T-helper 1 cell (primary cell): ENCODE data around the gene B2M.
"Not testable (repeated sequence)": the region's sequence is repeated elsewhere in the genome, so short reads cannot be mapped to it uniquely, and the experiment has no call there.

ENCODE experiments used
- DNase-seq, 5 donors: peaks; one replicate each; pipeline ENCODE4 v3.0.0-alpha.2; 2012 to 2020

B2M gene

DNA sequence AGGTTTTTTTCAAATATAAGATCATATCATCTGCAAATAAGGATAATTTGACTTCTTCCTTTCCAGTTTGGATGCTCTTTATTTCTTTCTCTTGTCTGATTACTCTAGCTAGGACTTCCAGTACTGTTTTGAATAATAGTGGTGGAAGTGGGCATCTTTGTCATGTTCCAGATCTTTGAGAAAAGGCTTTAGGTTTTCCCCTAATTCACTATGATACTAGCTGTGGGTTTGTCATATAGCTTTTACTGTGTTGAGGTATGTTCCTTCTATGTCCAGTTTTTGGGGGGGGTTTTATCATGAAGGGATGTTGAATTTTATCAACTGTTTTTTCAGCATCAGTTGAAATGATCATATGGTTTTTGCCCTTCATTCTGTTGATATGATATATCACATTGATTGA lies 10.6 kb upstream of the B2M start:
- not testable (repeated sequence) for DNase-seq

DNA sequence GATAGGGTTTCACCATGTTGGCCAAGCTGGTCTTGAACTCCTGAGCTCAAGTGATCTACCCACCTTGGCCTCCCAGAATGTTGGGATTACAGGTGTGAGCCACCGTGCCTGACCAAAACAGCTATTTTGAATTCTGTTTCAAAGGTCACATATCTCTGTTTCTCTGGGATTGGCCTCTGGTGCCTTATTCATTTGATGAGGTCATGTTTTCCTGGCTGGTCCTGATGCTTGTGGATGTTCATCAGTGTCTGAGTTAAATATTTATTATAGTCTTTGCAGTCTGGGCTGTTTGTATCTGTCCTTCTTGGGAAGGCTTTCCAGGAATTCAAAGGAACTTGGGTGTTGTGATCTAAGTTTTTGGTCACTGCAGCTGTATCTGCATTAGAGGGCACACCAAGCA lies 5.3 kb upstream of the B2M start:
- no peak for DNase-seq

DNA sequence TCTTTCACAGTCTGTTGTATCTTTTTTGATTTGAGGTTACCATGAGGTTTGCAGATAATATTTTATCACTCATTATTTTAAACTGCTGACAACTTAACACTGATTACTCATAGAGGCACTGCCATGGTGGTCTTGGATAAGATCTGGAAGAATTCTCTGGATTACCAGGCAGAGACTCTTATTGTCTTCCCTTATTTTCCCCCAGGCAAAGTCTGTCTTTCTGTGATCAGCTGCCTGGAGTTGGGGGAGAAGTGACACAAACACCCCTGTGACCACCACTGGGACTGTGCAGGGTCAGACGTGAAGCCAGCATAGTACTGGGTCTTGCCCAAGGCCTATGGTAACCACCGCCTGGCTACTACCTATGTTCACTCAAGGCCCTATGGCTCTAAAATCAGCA lies 4.9 kb upstream of the B2M start:
- no peak for DNase-seq

DNA sequence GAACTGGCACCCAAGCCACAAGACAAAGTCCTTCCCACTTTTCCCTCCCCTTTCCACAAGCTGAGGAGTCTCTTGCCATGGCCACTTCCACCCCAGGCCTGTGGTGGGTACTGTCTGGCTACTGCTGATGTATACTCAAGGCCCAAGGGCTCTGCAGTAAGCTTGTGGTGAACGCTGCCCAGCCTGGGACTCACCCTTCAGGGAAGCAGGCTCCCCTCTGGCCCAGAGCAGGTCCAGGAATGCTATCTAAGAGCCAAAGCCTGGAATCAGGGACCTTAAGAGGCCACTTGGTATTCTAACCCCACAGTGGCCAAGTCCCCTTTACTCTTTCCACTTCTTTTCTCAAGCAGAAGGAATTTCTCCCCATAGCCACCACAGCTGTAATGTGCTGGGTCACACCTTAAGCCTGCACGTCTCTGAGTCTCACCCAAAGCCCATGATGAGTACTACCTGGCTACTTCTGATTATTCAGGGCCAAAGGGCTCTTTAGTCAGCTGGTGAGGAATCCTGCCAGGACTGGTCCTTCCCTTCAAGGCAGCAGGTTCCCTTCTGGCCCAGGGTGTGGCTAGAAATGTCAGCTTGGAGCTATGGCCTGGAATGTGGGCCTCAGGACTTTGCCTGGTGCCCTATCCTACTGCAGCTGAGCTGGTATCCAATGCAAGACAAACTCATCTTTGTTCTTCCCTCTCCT lies 4.2 kb upstream of the B2M start:
- no peak for DNase-seq

DNA sequence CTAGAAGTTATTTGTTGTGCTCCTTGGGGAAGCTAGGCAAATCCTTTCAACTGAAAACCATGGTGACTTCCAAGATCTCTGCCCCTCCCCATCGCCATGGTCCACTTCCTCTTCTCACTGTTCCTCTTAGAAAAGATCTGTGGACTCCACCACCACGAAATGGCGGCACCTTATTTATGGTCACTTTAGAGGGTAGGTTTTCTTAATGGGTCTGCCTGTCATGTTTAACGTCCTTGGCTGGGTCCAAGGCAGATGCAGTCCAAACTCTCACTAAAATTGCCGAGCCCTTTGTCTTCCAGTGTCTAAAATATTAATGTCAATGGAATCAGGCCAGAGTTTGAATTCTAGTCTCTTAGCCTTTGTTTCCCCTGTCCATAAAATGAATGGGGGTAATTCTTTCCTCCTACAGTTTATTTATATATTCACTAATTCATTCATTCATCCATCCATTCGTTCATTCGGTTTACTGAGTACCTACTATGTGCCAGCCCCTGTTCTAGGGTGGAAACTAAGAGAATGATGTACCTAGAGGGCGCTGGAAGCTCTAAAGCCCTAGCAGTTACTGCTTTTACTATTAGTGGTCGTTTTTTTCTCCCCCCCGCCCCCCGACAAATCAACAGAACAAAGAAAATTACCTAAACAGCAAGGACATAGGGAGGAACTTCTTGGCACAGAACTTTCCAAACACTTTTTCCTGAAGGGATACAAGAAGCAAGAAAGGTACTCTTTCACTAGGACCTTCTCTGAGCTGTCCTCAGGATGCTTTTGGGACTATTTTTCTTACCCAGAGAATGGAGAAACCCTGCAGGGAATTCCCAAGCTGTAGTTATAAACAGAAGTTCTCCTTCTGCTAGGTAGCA lies 851 bp upstream of the B2M start:
- peak in 1 of 5 donors; percentile 78 for DNase-seq

DNA sequence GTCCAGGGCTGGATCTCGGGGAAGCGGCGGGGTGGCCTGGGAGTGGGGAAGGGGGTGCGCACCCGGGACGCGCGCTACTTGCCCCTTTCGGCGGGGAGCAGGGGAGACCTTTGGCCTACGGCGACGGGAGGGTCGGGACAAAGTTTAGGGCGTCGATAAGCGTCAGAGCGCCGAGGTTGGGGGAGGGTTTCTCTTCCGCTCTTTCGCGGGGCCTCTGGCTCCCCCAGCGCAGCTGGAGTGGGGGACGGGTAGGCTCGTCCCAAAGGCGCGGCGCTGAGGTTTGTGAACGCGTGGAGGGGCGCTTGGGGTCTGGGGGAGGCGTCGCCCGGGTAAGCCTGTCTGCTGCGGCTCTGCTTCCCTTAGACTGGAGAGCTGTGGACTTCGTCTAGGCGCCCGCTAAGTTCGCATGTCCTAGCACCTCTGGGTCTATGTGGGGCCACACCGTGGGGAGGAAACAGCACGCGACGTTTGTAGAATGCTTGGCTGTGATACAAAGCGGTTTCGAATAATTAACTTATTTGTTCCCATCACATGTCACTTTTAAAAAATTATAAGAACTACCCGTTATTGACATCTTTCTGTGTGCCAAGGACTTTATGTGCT lies 527 bp downstream of the B2M start:
- peak; percentile 44 to 77 (median 54) for DNase-seq

DNA sequence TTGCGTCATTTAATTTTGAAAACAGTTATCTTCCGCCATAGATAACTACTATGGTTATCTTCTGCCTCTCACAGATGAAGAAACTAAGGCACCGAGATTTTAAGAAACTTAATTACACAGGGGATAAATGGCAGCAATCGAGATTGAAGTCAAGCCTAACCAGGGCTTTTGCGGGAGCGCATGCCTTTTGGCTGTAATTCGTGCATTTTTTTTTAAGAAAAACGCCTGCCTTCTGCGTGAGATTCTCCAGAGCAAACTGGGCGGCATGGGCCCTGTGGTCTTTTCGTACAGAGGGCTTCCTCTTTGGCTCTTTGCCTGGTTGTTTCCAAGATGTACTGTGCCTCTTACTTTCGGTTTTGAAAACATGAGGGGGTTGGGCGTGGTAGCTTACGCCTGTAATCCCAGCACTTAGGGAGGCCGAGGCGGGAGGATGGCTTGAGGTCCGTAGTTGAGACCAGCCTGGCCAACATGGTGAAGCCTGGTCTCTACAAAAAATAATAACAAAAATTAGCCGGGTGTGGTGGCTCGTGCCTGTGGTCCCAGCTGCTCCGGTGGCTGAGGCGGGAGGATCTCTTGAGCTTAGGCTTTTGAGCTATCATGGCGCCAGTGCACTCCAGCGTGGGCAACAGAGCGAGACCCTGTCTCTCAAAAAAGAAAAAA lies 1.2 kb downstream of the B2M start:
- DNase-seq: peak in 4 of 5 donors; percentile 50 to 79 (median 58)

DNA sequence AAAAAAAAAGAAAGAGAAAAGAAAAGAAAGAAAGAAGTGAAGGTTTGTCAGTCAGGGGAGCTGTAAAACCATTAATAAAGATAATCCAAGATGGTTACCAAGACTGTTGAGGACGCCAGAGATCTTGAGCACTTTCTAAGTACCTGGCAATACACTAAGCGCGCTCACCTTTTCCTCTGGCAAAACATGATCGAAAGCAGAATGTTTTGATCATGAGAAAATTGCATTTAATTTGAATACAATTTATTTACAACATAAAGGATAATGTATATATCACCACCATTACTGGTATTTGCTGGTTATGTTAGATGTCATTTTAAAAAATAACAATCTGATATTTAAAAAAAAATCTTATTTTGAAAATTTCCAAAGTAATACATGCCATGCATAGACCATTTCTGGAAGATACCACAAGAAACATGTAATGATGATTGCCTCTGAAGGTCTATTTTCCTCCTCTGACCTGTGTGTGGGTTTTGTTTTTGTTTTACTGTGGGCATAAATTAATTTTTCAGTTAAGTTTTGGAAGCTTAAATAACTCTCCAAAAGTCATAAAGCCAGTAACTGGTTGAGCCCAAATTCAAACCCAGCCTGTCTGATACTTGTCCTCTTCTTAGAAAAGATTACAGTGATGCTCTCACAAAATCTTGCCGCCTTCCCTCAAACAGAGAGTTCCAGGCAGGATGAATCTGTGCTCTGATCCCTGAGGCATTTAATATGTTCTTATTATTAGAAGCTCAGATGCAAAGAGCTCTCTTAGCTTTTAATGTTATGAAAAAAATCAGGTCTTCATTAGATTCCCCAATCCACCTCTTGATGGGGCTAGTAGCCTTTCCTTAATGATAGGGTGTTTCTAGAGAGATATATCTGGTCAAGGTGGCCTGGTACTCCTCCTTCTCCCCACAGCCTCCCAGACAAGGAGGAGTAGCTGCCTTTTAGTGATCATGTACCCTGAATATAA lies 2.0 kb downstream of the B2M start:
- DNase-seq: peak in 1 of 5 donors; percentile 49

DNA sequence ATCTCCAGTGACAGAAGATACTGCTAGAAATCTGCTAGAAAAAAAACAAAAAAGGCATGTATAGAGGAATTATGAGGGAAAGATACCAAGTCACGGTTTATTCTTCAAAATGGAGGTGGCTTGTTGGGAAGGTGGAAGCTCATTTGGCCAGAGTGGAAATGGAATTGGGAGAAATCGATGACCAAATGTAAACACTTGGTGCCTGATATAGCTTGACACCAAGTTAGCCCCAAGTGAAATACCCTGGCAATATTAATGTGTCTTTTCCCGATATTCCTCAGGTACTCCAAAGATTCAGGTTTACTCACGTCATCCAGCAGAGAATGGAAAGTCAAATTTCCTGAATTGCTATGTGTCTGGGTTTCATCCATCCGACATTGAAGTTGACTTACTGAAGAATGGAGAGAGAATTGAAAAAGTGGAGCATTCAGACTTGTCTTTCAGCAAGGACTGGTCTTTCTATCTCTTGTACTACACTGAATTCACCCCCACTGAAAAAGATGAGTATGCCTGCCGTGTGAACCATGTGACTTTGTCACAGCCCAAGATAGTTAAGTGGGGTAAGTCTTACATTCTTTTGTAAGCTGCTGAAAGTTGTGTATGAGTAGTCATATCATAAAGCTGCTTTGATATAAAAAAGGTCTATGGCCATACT lies 4.0 kb downstream of the B2M start:
- DNase-seq: no peak

DNA sequence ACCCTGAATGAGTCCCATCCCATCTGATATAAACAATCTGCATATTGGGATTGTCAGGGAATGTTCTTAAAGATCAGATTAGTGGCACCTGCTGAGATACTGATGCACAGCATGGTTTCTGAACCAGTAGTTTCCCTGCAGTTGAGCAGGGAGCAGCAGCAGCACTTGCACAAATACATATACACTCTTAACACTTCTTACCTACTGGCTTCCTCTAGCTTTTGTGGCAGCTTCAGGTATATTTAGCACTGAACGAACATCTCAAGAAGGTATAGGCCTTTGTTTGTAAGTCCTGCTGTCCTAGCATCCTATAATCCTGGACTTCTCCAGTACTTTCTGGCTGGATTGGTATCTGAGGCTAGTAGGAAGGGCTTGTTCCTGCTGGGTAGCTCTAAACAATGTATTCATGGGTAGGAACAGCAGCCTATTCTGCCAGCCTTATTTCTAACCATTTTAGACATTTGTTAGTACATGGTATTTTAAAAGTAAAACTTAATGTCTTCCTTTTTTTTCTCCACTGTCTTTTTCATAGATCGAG lies 4.5 kb downstream of the B2M start:
- no peak for DNase-seq

DNA sequence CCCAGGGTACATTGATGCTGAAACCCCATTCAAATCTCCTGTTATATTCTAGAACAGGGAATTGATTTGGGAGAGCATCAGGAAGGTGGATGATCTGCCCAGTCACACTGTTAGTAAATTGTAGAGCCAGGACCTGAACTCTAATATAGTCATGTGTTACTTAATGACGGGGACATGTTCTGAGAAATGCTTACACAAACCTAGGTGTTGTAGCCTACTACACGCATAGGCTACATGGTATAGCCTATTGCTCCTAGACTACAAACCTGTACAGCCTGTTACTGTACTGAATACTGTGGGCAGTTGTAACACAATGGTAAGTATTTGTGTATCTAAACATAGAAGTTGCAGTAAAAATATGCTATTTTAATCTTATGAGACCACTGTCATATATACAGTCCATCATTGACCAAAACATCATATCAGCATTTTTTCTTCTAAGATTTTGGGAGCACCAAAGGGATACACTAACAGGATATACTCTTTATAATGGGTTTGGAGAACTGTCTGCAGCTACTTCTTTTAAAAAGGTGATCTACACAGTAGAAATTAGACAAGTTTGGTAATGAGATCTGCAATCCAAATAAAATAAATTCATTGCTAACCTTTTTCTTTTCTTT lies 5.8 kb downstream of the B2M start:
- no peak for DNase-seq

DNA sequence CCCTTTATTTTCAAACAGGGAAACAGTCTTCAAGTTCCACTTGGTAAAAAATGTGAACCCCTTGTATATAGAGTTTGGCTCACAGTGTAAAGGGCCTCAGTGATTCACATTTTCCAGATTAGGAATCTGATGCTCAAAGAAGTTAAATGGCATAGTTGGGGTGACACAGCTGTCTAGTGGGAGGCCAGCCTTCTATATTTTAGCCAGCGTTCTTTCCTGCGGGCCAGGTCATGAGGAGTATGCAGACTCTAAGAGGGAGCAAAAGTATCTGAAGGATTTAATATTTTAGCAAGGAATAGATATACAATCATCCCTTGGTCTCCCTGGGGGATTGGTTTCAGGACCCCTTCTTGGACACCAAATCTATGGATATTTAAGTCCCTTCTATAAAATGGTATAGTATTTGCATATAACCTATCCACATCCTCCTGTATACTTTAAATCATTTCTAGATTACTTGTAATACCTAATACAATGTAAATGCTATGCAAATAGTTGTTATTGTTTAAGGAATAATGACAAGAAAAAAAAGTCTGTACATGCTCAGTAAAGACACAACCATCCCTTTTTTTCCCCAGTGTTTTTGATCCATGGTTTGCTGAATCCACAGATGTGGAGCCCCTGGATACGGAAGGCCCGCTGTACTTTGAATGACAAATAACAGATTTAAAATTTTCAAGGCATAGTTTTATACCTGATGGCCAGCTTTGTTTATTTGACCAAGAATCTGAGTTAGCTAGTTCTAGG lies 7.0 kb downstream of the B2M start:
- no peak for DNase-seq

DNA sequence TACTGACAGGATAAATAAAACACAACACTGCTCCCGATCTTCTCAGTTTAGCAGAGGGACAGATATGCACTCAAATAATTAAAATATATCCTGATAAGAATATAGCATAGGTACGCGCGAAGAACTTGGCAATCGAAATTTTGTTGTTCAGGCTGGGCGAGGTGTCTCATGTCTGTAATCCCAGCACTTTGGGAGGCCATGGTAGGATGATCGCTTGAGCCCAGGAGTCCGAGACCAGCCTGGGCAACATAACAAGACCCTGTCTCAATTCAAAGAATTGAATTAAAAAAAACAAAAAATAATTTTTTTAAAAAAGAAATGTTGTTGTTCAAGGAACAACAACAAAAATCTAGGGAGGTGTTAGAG lies 7.6 kb downstream of the B2M start:
- no peak for DNase-seq

DNA sequence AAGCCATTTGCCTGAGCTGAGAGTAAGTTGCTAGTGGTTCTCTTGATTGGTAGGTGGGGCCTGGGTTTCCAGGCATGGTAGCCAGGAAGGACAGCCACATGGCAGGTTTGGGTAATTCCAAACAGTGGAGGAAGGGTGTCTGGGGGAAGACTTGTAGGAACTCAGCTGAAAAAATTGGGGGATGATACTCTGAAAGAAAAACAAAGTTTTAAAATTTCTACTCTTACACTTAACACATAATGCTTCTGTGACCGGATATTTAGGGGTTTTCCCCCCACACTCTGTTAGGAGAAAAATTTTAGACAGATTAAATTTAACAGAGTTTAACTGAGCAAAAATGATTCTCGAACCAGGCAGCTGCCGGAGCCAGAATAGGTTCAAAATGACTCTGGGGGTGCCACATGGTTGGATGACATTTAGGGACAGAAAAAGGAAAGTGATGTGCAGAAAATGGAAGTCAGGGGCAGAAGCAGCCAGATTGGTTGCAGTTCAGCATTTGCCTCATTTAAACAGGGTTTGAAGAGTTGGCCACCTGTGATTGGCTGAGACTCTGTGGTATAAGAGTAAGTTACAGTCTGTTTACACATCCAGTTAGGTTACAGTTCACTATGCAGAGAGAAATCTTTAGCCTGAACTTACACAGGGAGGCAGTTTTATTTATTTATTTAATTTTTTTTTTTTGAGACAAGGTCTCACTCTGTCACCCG lies 8.1 kb downstream of the B2M start:
- peak in 4 of 5 donors; percentile 36 to 82 (median 48) for DNase-seq

DNA sequence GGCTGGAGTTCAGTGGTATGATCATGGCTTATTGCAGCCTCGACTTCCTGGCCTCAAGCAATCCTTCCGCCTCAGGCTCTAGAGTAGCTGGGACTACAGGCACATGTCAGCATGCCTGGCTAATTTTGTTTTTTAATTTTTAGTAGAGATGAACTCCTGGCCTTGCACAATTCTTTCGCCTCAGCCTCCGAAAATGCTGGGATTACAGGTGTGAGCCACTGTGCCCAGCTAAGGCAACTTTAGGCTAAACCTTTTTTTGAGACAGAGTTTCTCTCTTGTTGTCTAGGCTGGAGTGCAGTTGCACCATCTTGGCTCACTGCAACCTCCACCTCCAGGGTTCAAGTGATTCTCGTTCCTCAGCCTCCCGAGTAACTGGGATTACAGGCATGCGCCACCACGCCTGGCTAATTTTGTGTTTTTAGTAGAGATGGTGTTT lies 8.7 kb downstream of the B2M start:
- DNase-seq: not testable (repeated sequence)

DNA sequence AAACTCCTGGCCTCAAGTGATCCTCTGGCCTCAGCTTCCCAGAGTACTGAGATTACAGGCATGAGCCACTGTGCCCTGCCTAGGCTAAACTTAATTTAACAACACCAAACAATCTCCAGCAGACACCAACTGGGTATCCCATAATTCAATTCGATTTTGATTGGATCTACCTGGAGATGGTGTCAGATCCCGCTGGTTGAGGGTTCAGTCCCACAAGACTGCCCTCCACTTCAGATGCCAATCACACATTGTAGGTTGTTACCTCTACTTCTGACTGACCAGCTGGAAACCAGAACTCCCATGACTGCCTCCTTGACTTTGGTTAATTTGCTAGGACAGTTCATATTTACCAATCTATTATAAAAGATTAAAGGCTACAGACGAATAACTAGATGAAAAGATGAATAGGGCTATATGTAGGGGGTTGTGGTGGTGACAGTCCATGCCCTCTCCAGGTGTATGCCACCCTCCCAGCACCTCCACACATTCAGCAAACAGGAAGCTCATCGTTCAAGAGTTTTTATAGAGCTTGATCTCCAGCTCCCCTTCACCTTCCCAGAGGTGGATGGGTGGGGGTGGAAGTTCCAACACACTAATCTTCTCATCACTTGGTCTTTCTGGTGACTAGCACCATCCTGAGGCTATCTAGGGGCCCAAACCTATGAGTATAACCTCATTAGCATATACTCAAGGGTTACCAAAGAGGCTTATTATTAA lies 9.3 kb downstream of the B2M start:
- DNase-seq: no peak

DNA sequence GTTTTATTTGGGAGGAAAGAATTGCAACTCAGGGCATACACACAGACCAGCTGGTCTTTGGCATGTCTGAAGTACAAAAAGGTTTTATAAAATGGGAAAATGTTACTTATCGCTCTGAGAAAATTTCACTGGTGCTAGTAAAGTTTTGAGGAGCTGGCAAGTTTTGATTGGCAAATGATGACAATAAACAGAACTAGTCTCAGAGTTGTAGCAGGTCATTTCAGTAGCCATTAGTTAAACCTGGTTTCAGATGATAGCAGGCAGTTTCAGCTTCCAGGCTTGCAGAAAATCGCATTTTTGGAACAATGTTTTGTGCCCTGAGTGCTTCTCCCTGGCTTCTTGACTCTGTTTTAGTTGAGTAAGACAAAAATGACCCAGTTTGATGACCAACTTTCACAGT lies 10.7 kb downstream of the B2M start:
- DNase-seq: no peak

DNA sequence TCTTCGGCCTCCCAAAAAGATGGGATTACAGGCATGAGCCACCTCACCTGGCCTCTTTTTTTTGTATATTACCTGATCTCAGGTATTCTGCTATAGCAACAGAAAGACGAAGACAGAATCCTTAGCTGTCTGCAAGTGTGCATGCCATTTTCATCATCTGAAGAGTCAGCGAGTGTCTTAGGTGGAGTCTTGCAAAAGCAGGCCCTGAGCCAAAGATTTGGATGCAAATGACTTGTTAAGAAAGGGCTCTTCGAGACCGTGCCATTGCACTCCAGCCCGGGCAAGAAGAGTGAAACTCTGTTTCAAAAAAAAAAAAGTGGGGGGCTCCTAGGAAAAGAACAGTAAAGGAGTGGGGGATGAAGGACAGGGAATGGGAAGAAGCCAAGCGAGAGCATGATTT lies 14.8 kb downstream of the B2M start:
- DNase-seq: peak in 1 of 5 donors; percentile 64
